PFSK-1 (cell line): ENCODE measurements around the gene HOXD12.

Experiments used
- FOXP2 ChIP-seq: optimal IDR thresholded peaks from 2 replicates; pipeline ENCODE3; 2011; ENCODE audit warnings: borderline replicate concordance, control low read depth, inconsistent platforms; ENCODE audit not compliant: insufficient read depth; ENCODE audit errors: extremely low read length, extremely low read depth
- POLR2AphosphoS5 ChIP-seq: IDR thresholded peaks from 2 replicates; pipeline ENCODE4 v1.6.1; 2012; ENCODE audit warnings: low read depth, mild to moderate bottlenecking, control low read depth, low read length, moderate library complexity
- REST ChIP-seq, 2 experiments: IDR thresholded peaks; 2 replicates each; pipeline versions ENCODE4 v1.6.1 to v1.8.0; 2011 to 2012; ENCODE audit warnings: low read depth in 2 of 2, low read length in 2 of 2, control low read depth in 1 of 2, inconsistent platforms in 1 of 2, mild to moderate bottlenecking in 1 of 2, moderate library complexity in 1 of 2; ENCODE audit not compliant: insufficient read depth in 1 of 2
- SIN3A ChIP-seq: IDR thresholded peaks from 2 replicates; pipeline ENCODE4 v1.6.1; 2012; ENCODE audit warnings: mild to moderate bottlenecking, low read length, moderate library complexity, borderline replicate concordance; ENCODE audit not compliant: insufficient read depth
- TAF1 ChIP-seq: IDR thresholded peaks from 2 replicates; pipeline ENCODE4 v1.6.1; 2012; ENCODE audit warnings: low read length, control low read depth, borderline replicate concordance; ENCODE audit not compliant: insufficient read depth

DNA sequence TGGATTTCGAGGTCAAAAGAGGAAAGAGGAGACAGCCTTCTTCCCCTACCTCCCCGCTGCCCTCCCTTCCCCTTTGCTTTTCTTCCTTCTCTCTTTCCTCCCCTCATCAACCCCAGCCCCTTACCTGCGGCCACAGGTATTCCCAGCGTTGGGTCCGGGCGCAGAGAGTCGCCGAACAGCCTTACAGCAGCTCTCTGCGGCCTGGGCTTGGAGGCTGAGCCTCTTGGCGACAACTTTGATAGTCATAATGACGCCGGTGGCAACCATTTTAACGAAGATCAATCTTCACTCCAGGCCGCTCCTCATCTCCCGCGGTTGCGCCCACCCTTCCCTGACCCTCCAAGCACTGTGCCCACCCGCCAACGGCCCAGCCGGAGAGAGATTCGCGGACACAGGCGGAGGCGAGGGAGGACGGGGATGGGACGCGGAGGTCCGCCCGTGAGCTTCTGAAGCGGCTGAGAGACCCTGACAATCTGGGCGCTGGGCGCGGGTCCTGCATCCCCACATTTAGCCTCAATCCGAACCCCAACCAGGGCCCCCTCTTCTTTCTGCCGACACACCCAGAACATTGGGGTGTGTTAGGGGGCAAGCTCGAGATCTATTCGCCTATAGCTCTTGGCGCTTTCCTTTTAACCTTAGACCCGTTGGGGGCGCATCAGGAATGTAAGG lies 14.3 kb upstream of the HOXD12 start:
- TF ChIP-seq REST (IDR thresholded peaks at IDR 0.05; ENCODE audit: insufficient read depth in 1 of 2, low read depth in 2 of 2, low read length in 2 of 2) (no peak), TAF1 (no peak), POLR2AphosphoS5 (no peak), FOXP2 (no peak), SIN3A (no peak)
